HUES48 (cell line): ENCODE measurements around the gene SNF8.

Experiments used
- H3K27ac ChIP-seq: one replicate; pipeline ENCODE4 v1.7.0; 2013; ENCODE audit warnings: low read depth, low read length, inconsistent platforms
- H3K27me3 ChIP-seq: 2 replicates; pipeline ENCODE4 v1.6.1; 2013; ENCODE audit warnings: mild to moderate bottlenecking, low read length; ENCODE audit not compliant: control insufficient read depth, insufficient read depth
- H3K36me3 ChIP-seq: 2 replicates; pipeline ENCODE4 v1.6.1; 2013; ENCODE audit warnings: low read length; ENCODE audit not compliant: control insufficient read depth, insufficient read depth
- H3K4me1 ChIP-seq: 2 replicates; pipeline ENCODE4 v1.6.1; 2013; ENCODE audit warnings: mild to moderate bottlenecking, low read length; ENCODE audit not compliant: control insufficient read depth, insufficient read depth
- H3K4me3 ChIP-seq: 2 replicates; pipeline ENCODE4 v1.5.1; 2013; ENCODE audit warnings: mild to moderate bottlenecking, low read depth, low read length
- H3K9ac ChIP-seq: 2 replicates; pipeline ENCODE4 v1.6.1; 2013; ENCODE audit warnings: mild to moderate bottlenecking, low read depth, low read length, moderate library complexity
- H3K9me3 ChIP-seq: 2 replicates; pipeline ENCODE4 v1.6.1; 2013; ENCODE audit warnings: low read length; ENCODE audit not compliant: control insufficient read depth, insufficient read depth

SNF8 gene, protein sequence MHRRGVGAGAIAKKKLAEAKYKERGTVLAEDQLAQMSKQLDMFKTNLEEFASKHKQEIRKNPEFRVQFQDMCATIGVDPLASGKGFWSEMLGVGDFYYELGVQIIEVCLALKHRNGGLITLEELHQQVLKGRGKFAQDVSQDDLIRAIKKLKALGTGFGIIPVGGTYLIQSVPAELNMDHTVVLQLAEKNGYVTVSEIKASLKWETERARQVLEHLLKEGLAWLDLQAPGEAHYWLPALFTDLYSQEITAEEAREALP

DNA sequence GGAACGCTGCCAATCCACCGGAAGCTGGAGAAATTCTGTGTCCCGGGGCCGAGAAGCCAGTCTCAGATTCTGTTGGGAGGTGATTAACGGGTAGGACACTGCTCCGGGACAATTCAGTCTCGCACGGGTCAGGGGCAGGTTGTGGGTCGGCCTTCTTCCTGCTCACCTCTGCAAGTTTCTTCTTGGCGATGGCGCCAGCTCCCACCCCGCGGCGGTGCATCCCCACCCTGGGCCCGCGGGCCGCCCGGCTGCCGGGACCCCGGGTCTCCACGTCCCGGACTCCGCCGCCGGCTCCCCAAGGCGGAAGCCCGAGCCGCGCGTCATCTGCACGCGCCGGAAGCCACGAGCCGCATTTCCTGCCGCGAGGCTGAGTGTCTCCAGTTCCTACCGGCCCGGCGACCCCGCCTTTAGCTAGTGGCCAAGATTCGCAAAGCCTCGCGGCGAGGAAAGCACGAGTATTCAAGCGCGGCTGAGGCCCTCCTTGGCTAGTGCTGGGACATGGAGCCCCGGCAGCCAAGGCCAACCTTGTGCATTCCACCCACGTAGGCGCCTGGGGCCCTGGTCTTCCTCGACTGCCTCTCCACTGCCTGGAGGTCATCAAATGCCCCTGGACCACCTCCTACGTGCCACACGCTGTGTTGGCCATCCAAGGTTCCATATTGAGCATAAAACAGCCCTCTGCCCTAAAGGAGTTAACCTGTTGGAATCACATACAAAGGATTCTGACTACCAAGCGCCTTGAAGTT is at the start of gene SNF8:
Gene SNF8, minus strand, starts transcription at position 328 of the 746 bp plus-strand sequence. Its CDS starts 108 bp downstream, at position 220.
- Histone ChIP-seq H3K9ac (peak within 1 kb of the TSS; percentile 83), H3K27me3 (no peaks in the 10 kb centered on the region), H3K4me1 (peaks cover 11% of the 10 kb centered on the region; the same call in 1 of the 2 replicates), H3K9me3 (no peaks in the 10 kb centered on the region), H3K27ac (peak within 1 kb of the TSS; percentile 95), H3K4me3 (peak within 1 kb of the TSS; percentile 95), H3K36me3 (peaks cover 26% of the 10 kb centered on the region)

DNA sequence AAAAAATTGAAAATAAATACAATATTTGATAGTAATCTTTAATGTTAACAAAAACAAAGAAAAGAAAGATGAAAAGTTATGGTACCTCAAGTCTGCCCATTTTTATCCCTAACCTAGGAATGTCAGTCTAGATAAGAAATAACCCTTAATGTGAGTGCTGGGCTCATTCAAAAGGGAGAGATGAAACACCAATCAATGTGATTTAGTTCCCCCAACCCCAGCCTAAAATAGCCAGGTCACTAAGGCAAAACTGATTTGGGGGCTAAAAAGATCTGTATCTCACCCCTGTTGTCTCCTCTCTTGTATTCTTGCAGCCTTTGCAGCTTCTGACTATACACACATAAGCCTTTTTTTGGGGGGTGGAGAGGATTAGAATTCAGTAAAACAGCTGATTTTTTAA is 49.3 kb upstream of the SNF8 start:
- Histone ChIP-seq H3K4me1 (peaks cover 52% of the 10 kb centered on the region), H3K4me3 (peak overlapping the region; percentile 99; the same call in 1 of the 2 replicates), H3K36me3 (no peaks in the 10 kb centered on the region), H3K9me3 (no peaks in the 10 kb centered on the region), H3K27ac (peak overlapping the region; percentile 100), H3K27me3 (no peaks in the 10 kb centered on the region), H3K9ac (no peak overlapping the region)

DNA sequence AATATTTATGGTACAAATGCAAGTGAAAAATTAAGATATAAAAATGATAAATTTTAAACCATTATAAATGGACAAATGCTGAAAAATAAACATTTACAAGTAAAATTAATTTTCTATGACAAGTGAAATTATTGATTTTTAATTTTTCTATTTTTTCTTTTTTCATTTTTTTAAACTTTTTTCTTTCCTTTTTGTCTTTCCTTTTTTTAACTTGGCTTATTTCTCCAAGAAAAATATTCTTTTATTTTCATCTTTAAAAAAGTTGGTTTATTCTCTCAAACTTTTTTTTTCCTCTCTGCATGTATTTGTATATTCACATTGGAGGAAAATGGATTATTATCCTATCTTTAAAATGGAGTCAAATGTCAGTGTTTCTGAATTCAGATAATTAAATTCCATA is 48.7 kb upstream of the SNF8 start:
- Histone ChIP-seq H3K9ac (no peak overlapping the region), H3K27ac (no peak overlapping the region), H3K4me1 (peaks cover 52% of the 10 kb centered on the region), H3K9me3 (no peaks in the 10 kb centered on the region), H3K27me3 (no peaks in the 10 kb centered on the region), H3K36me3 (no peaks in the 10 kb centered on the region), H3K4me3 (no peak overlapping the region)

DNA sequence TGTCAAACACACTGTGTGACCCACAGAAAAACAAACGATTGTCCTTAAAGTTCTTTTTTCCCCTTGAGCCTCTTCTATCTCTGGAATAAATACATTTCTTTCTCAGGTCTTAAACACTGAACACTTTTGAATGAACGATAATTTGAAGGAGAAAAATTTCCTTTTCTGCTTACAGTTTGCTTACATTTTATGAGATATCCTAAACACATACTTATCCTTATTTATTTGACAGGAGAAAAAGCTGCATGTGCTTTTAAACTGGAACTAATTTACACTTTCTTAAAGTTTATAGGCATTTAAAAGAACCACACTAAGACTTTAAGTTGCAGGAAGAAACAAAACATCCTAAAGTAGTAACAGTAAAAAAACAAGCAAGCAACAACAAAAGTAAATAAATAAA is 47.8 kb upstream of the SNF8 start:
- H3K4me1 ChIP-seq = peaks cover 52% of the 10 kb centered on the region
- H3K9ac ChIP-seq = no peak overlapping the region

DNA sequence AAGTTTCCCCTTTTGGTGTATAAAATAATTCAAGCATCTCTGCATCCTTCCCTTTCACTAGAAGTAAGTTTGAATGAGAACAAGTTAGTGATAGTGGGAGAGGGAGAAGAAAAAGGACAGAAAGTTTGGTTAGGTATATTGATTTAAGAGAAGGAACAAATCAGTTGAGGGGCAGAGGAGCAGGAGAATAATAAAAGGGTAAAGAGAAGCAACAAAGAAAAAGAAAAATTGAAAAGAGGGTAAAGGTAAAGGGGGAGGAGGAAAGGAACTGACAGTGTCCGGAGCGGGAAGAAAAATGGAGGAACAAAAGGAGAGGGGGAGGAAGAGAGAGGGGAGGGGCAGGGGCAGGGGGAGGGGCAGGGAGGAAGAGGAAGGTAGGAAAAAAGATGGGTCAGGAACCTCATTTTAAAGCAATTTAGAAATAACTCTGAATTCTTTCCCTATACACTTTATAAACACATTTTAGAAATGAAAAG is 46.3 kb upstream of the SNF8 start:
- H3K9me3 ChIP-seq = no peaks in the 10 kb centered on the region
- peaks cover 52% of the 10 kb centered on the region for H3K4me1 ChIP-seq
- peak overlapping the region; percentile 54 for H3K27ac ChIP-seq
- no peaks in the 10 kb centered on the region for H3K27me3 ChIP-seq
- H3K9ac ChIP-seq = peak overlapping the region; percentile 43; the same call in 1 of the 2 replicates
- peak overlapping the region; percentile 48 for H3K4me3 ChIP-seq
- H3K36me3 ChIP-seq = no peaks in the 10 kb centered on the region

More for the DNA sequence above, 47.8 kb upstream of the SNF8 start:
- H3K27ac ChIP-seq = peak overlapping the region; percentile 76
- no peaks in the 10 kb centered on the region for H3K36me3 ChIP-seq
- H3K27me3 ChIP-seq = no peaks in the 10 kb centered on the region
- no peaks in the 10 kb centered on the region for H3K9me3 ChIP-seq
- peak overlapping the region; percentile 19; the same call in 1 of the 2 replicates for H3K4me3 ChIP-seq

DNA sequence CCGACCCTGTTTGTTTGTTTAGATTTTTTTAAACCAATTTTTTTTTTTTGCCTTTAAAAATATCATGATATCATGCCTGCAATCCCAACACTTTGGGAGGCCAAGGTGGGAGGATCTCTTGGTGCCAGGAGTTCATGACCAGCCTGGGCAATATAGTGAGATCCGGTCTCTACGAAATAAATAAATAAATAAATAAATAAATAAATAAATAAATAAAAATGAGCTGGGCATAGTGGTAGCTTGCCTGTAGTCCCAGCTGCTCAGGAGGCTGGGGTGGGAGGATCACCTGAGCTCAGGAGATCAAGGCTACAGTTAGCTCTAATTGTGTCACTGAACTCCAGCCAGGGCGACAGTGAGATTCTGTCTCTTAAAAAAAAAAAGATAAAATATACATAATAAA is 44.5 kb upstream of the SNF8 start:
- H3K36me3 ChIP-seq = no peaks in the 10 kb centered on the region
- peaks cover 41% of the 10 kb centered on the region for H3K4me1 ChIP-seq
- H3K4me3 ChIP-seq = no peak overlapping the region
- H3K27me3 ChIP-seq = no peaks in the 10 kb centered on the region
- H3K9me3 ChIP-seq = no peaks in the 10 kb centered on the region
- no peak overlapping the region for H3K9ac ChIP-seq
- no peak overlapping the region for H3K27ac ChIP-seq

DNA sequence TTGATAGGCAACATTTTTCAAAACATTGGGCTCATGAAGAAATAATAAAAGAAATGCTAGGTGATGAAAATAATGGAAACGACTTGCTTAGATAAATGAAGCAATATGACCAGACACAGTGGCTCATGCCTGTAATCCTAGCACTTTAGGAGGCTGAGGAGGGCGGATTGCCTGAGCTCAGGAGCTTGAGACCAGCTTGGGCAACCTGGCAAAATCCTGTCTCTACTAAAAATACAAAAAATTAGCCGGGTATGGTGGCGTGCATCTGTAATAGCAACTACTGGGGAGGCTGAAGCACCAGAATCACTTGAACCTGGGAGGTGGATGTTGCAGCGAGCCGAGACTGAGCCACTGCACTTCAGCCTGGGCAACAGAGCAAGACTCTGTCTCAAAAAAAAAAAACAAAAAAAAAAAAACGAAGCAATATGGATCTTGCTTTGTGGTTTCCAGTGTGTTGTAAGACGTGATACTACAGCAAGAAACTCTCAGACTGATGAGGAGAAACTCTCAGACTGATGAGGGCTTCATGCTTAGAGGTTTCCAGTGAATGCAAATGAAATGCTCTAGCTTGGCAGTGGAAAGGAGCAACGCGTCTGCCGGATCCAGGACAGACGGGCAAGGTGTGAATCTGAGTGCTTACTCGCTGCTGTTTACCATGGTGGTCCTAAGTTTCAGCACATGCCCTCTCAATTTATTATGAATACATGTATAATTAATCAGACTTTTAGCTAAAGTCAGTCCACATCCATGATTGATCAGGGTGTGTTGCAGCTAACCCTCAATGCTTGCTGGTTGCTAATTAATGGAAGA is 41.0 kb upstream of the SNF8 start:
- no peaks in the 10 kb centered on the region for H3K36me3 ChIP-seq
- no peak overlapping the region for H3K27ac ChIP-seq
- H3K9ac ChIP-seq = no peak overlapping the region
- peaks cover 8% of the 10 kb centered on the region for H3K4me1 ChIP-seq
- no peaks in the 10 kb centered on the region for H3K9me3 ChIP-seq
- H3K27me3 ChIP-seq = no peaks in the 10 kb centered on the region
- no peak overlapping the region for H3K4me3 ChIP-seq

DNA sequence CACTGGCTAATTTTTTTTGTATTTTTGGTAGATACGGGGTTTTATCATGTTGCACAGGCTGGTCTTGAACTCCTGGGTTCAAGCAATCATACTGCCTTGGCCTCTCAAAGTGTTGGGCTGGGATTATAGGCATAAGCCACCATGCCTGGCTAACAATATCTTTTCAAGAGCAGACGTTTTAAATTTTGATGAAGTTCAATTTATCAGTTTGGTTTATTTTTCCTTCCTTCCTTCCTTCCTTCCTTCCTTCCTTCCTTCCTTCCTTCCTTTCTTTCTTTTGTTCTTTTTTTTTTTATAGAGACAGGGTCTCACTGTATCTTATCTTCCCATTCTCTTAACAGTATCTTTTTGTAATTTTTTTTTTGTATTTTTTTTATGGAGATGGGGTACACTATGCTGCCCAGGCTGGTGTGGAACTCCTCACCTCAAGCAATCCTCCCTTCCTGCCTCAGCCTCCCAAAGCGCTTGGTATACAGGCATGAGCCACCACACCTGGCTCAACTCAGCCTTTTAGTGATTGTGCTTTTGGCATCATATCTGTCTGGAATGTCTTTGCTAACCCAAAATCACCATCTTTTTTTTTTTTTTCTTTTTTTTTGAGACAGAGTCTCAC is 37.4 kb upstream of the SNF8 start:
- H3K36me3 ChIP-seq = no peaks in the 10 kb centered on the region
- no peaks in the 10 kb centered on the region for H3K9me3 ChIP-seq
- no peak overlapping the region for H3K27ac ChIP-seq
- no peak overlapping the region for H3K9ac ChIP-seq
- H3K4me1 ChIP-seq = no peaks in the 10 kb centered on the region
- no peak overlapping the region for H3K4me3 ChIP-seq
- no peaks in the 10 kb centered on the region for H3K27me3 ChIP-seq

DNA sequence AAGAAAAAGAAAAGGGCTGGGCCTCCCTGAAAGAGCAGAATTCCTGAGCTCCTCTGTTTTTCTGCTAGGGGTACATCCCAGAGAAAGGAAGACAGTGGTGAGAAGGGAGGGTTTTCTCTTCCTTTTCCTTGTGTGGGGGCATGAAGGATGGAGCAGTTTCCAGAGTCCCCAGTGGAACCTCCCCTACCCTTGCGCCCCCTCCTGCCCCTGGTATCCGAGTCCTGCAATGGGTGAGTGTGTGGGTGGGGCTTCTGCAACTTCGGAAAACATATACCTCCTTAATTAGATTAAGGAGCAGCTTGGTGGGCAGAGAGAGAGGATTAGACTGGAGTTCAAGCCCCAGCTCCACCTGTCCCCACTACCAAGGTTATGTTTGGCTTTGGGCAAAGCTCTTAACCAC is 29.2 kb upstream of the SNF8 start:
- H3K36me3 ChIP-seq = no peaks in the 10 kb centered on the region
- no peak overlapping the region for H3K9ac ChIP-seq
- peaks cover 21% of the 10 kb centered on the region for H3K4me1 ChIP-seq
- no peaks in the 10 kb centered on the region for H3K27me3 ChIP-seq
- no peak overlapping the region for H3K27ac ChIP-seq
- no peak overlapping the region for H3K4me3 ChIP-seq
- H3K9me3 ChIP-seq = no peaks in the 10 kb centered on the region

DNA sequence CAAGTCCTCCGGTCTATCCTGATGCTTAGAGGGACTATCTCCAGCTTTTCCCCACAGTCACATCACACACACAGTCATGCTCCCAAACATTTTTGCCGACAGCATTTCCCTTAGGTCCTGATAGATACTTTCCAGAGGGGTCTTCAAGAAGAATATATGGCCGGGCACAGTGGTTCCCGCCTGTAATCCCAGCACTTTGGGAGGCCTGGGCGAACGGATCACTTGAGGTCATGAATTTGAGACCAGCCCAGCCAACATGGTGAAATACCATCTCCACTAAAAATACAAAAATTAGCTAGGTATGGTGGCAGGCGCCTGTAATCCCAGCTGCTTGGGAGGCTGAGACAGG is 28.1 kb upstream of the SNF8 start:
- Histone ChIP-seq H3K36me3 (no peaks in the 10 kb centered on the region), H3K27ac (peak overlapping the region; percentile 96), H3K4me1 (peaks cover 21% of the 10 kb centered on the region), H3K9me3 (no peaks in the 10 kb centered on the region), H3K4me3 (no peak overlapping the region), H3K27me3 (no peaks in the 10 kb centered on the region), H3K9ac (no peak overlapping the region)
